Cardiac septum (tissue), 1 donor: ENCODE measurements around the gene ZNF853. TPM values are rescaled to one million over a fixed set of nuclear protein-coding genes. Genes with fewer than 3 reads are reported as not detected.

ENCODE experiments used
- total RNA-seq: library from RNA; stranded (reverse); fragmentation: NEBNext Ultra II Directional; extraction: Animal tissue kit (Norgen Biotek cat#: 25700); gene quantifications from one replicate; pipeline ENCODE4 v1.2.1, GENCODE V29; 2021
- donor health status: DM: no; HTN: no; CAD: no.

The ZNF853 gene
- total RNA-seq, 1 donor from 2014 or later, result 14.2 TPM

Other genes with a start within 250 kb of the ZNF853 start
- gene RAC1, start 241.1 kb upstream of the ZNF853 start, total RNA-seq, result 148 TPM
- gene DAGLB, start 167.7 kb upstream of the ZNF853 start, total RNA-seq, result 7.3 TPM
- gene KDELR2, start 131.5 kb upstream of the ZNF853 start, total RNA-seq, result 61.2 TPM
- gene GRID2IP, start 64.1 kb upstream of the ZNF853 start, total RNA-seq, result not detected
- 34.3 TPM for gene ZDHHC4, start 38.2 kb upstream of the ZNF853 start, total RNA-seq
- 13.6 TPM for gene INTS15, start 25.6 kb upstream of the ZNF853 start, total RNA-seq
- 21.2 TPM for gene ZNF316, start 21.7 kb downstream of the ZNF853 start, total RNA-seq
- gene ZNF12, start 91.3 kb downstream of the ZNF853 start, total RNA-seq, result 17.7 TPM
- gene RSPH10B2, start 138.5 kb downstream of the ZNF853 start, total RNA-seq, result 0.19 TPM
- 32.7 TPM for gene CCZ1B, start 210.7 kb downstream of the ZNF853 start, total RNA-seq